Measurements from ENCODE around the gene C12orf42.

Gene C12orf42

DNA sequence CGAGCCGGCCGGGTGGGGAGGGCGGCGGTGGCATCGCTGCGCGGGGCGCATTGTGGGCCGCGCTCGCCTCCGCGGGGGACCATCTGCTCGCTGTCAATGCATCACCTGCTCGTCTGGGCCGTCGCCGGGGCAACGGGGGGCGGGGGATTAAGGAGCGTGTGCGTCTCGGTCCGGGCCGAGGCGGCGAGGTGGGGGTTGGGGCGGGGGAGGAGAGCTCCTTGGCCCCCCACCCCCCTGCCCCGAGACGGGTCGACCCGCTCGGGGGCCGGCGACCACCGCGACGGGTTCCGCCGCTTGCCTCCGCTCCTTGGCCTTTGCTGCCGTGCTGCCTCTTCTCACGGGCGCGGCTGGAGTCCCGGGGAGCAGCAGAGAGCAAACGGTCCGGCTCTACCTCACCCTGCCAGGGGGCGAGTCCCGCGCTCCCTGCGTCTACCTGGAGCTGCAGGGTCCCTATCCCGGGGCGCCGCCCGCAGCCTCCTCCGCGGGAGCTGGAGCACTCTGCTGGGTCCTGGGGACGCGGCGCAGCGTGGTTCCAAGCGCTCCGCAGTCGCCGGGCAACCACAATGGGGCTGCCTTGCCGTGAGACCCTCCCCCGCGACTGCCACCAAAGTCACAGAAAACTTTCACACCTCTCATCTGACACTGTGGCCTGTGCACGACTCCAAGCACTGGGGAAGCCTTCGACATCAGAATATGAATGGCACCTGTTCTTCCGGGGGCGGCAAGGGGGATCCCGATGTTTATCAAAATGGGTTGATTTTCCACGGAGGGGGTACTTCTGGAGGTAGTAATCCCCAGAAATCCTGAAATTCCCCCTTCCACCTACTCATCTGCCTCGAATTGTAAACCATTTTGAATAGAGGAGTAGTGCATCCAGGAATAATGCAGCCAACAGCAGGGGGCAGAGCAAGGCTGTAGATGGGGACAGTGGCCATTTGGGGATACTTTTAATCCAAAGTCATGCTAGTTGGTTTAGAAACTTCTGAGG is at the start of gene C12orf42:
C12orf42 (minus strand) TSS at position 500 of the 988 bp plus-strand sequence. CDS start 17,542 bp downstream, outside the sequence.
- peak; percentile 3 for DNase-seq (ENCODE audit: low read depth)

- no peak for DNase-seq (ENCODE audit: low read depth)
Measured at GRCh38 chr12:103542078-103542477, 46.3 kb upstream of the C12orf42 start.

DNA sequence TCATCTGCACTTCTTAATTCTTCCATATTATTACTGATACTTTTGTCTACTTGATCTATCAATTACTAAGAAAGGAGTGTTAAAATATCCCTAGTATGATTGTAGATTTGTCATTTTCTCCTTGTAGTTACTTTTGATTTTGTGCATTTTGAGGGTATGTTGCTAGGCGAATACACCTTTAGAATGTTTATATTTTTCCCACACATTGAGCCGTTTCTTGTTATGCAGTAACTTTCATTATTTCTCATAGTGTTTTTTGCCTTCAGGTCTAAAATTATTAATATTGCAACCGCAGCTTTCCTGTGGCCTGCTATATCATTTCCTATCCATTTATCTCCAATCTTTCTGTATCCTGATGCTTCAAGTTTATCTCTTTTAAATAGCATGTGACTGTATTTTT is 44.6 kb upstream of the C12orf42 start:
- DNase-seq (ENCODE audit: low read depth): no peak

- no peak for DNase-seq (ENCODE audit: low read depth)
Measured at GRCh38 chr12:103538397-103538796, 42.6 kb upstream of the C12orf42 start.

GRCh38 chr12:103530307-103531066 is 34.7 kb upstream of the C12orf42 start:
- no peak for DNase-seq (ENCODE audit: low read depth)

DNA sequence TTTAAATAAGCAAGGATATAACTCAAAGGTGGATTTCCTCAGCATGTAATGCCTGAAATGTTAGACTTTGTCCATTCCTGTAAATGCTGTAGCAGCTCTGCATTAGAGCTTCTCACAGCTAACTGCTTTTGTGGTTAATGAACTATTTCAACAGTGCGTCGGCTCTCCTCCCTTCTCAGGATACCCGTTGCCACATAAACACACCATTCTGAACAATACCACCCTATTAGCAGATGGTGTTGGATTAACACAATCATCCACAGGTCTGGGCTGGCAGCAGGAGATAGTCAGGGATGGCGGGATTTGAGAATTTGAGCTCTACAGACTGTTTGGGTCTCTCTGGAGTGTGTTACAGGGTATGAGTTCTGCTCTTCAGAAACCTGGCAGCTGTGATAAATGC is 33.5 kb upstream of the C12orf42 start:
- DNase-seq (ENCODE audit: low read depth): no peak

DNA sequence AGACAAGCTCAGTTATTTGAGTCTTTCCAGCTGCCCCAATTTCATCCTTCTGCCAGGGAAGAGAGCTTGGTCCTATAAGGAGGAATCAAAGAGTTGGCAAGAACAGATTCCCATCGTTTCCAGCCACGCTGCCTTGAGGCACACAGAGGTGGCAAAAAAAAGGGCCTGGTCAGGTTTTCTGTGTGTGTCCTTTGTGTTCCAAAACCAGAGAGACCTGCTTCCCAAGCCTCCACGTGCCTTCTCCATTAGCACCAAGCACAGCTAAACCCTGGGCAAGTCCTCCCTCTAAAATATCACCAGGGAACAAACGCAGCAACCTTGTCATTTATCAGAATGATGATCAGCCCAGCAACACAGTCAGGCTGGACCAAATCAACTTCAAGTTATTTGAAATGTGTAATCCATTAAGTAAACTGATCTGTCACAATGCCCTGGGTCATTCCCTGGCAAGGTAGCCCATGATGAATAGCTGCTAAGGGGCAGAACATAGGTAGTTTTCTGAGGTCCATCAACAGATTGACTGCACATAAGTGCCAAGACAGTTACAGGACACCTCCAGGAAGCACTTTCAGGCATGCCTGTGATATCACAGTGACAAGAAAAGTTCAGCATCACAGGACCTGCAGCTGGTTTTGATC is 28.6 kb upstream of the C12orf42 start:
- DNase-seq (ENCODE audit: low read depth): no peak

GRCh38 chr12:103523771-103524170 is 28.0 kb upstream of the C12orf42 start:
- no peak for DNase-seq (ENCODE audit: low read depth)

- no peak for DNase-seq (ENCODE audit: low read depth)
Measured at GRCh38 chr12:103520686-103521215, 25.0 kb upstream of the C12orf42 start.

GRCh38 chr12:103519632-103520031 is 23.9 kb upstream of the C12orf42 start:
- DNase-seq (ENCODE audit: low read depth): no peak

DNA sequence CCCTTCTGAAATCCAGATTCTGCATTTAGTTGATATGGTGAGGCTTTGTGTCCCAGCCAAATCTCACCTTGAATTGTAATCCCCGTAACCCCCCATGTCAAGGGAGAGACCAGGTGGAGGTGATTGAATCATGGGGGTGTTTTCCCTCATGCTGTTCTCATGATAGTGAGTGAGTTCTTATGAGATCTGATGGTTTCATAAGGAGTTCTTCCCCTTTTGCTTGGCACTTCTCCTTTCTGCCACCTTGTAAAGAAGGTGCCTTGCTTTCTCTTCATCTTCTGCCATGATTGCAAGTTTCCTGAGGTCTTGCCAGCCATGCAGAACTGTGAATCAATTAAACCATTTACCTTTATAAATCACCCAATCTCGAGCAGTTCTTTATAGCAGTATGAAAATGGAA is 23.1 kb upstream of the C12orf42 start:
- no peak for DNase-seq (ENCODE audit: low read depth)

DNA sequence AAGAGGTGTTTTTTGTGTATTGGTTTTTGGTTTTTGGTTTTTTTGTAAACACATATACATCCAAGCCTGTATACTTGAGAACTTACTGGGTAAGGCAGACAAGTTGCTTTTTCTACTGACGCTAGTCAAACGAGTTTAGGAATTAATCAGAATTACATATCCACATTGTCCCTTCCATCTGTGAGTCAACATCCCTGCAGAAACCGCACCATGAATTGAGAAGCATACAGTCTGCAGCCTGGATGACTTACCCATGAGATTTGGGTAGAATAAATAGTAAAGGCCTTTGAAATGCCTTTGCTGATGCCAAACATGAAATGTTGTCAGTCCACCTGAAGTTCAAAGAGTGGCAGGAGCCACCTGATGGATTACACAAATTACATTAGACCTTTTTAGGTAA is 21.4 kb upstream of the C12orf42 start:
- DNase-seq (ENCODE audit: low read depth): no peak

- DNase-seq (ENCODE audit: low read depth): no peak
Measured at GRCh38 chr12:103515341-103515740, 19.6 kb upstream of the C12orf42 start.

GRCh38 chr12:103513875-103514274 is 18.1 kb upstream of the C12orf42 start:
- DNase-seq (ENCODE audit: low read depth): no peak

DNA sequence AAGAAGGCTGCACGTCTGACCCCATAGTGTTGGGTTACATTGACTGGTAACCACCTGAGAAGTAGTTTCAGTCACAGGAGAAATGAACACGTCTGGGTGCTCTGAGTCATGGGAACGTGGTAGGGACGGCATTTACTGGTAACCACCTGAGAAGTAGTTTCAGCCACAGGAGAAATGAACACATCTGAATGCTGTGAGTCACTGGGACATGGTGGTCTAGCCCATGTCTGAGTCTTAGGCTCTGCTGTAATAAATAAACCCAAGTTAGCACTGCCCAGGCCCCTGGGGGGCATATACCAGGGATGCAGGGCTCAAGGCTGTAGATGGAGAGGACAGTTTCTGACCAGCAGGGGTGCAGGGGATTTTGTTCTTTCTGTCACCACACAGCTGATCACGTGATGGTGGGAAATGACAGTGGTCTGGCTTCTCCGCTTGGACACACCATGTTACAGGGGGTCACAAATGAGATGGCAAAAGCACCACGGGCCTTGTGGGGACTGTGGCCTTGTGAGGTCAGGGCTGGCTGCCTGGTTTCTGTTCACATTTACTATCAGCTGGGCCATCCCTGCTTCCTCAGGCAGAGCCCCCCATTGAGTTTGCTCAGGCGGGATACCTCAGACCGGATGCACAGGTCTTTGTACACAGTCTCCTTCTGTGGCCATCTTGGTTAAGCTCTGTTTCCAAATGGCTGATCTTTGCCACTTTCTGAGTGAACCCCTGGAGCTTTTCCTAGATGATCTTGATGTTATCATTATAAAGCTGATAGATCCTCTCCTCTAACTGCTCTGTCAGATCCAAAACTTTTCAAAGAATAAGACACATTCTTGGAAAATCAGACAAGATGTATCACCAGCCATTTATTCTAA is 9.8 kb upstream of the C12orf42 start:
- no peak for DNase-seq (ENCODE audit: low read depth)

DNA sequence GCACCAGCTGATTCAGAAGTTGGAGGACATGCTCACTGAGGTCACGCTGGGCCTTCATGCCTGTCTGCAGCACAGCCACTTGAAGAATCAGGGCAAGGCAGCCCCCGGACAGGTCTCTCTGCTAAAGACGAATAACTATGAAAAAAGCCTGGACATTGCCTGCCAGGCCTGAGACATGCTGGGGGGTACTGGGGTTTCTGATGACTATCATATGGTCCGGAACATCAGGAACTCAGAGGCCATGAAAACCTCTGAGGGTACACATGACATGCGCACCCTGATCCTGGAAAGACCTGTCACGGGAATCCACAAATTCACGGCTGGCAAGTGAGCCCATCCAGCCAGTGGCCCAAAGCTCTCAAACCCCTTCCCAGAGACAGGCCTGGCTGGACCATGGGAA is 8.8 kb upstream of the C12orf42 start:
- no peak for DNase-seq (ENCODE audit: low read depth)

- DNase-seq (ENCODE audit: low read depth): no peak
Measured at GRCh38 chr12:103503546-103504480, 8.0 kb upstream of the C12orf42 start.

GRCh38 chr12:103501447-103501846 is 5.7 kb upstream of the C12orf42 start:
- no peak for DNase-seq (ENCODE audit: low read depth)

DNA sequence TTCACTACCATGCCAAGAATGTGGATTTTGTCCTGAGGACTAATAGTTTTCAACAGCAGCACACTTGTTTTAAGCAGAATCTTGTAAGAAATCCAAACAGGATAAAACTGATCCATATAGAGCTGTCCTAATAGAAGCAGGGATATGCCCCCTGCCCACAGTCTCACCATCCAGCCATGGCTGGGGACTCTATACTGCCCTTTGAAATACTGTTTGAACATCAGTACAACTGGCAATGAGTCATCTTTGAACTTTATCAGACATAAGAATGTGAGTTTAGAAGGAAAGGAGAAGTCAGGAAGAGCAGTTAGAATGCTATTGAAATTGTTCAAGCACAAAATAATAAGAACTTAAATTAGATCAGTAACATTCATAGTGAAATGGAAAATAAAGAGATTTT is 3.8 kb upstream of the C12orf42 start:
- DNase-seq (ENCODE audit: low read depth): no peak

DNA sequence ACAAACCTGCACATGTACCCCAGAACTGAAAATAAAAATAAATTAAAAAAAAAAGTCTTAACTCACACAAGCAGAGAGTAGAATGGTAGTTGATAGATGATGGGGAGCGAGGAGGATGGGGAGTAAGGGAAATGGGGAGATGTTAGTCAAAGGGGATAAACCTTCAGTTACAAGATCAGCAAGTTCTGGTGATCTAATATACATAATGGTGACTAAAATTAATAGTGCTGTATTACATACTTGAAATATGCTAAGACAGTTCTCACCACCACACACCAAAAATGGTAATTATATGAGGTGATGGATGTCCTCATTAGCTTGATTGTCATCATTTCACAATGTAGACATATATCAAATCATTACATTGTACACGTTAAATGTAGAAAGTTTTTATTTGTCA is 3.2 kb upstream of the C12orf42 start:
- DNase-seq (ENCODE audit: low read depth): no peak

All from GM04504 (cell line).